Esophagus squamous epithelium (tissue), 4 donors: ENCODE results near the gene HMGCL.

ENCODE experiments used
- CTCF ChIP-seq, 6 experiments: fragments of 450-650 bp in 4 of 6; fragments of 200-600 bp in 2 of 6; sonication (generic) in 2 of 6; IDR thresholded peaks; one replicate each; pipeline ENCODE4 v1.5.1; 2016 to 2019; ENCODE audit warnings: antibody characterized with exemption in 6 of 6, mild to moderate bottlenecking in 4 of 6, moderate library complexity in 4 of 6
- POLR2A ChIP-seq, 4 donors: fragments of 450-650 bp; IDR thresholded peaks; one replicate each; pipeline ENCODE4 v1.6.1; 2017; ENCODE audit warnings: antibody characterized with exemption in 4 of 4, mild to moderate bottlenecking in 4 of 4, moderate library complexity in 3 of 4

DNA sequence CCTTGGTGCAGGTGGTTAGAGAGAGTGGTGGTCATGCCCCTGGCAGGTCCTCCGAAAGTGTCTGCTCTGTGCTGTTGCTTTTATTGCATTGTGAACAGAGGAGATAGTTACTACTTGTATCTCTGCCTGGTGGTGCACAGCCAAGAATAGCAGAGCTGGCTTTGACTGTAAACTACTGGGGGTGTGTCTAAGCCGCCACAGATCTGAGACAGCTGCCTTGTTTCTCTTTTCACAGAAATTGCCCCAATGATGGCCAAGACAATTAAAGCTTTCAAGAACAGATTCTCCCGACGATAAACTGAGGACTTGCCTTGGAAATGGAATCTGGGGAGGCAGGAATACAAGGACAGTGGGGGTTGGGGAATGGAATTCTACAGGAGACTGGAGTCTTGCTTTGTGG is 66.0 kb downstream of the HMGCL start:
- TF ChIP-seq POLR2A (IDR thresholded peaks at IDR 0.05) (no peak), CTCF (IDR thresholded peaks at IDR 0.05) (no peak)
